ENCODE data around the gene AOC2.

Gene AOC2, protein sequence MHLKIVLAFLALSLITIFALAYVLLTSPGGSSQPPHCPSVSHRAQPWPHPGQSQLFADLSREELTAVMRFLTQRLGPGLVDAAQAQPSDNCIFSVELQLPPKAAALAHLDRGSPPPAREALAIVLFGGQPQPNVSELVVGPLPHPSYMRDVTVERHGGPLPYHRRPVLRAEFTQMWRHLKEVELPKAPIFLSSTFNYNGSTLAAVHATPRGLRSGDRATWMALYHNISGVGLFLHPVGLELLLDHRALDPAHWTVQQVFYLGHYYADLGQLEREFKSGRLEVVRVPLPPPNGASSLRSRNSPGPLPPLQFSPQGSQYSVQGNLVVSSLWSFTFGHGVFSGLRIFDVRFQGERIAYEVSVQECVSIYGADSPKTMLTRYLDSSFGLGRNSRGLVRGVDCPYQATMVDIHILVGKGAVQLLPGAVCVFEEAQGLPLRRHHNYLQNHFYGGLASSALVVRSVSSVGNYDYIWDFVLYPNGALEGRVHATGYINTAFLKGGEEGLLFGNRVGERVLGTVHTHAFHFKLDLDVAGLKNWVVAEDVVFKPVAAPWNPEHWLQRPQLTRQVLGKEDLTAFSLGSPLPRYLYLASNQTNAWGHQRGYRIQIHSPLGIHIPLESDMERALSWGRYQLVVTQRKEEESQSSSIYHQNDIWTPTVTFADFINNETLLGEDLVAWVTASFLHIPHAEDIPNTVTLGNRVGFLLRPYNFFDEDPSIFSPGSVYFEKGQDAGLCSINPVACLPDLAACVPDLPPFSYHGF

DNA sequence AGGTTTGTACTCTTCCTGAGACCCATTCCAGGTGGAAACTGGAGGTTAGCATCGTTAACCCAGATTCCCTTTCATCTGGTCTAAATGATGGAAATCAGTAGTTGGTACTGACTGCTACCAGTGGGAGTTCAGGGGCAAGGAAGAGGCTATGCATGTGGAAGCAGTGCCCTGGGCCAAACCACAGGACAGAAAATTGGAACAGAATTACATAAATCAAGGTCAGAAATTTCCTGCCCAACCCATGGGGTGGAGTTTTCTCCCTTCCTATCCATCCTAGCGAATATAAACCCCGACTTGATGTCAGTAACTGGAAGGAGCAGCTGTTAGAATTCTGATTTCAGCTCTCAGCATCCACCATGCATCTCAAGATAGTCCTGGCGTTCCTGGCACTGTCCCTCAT is at the start of gene AOC2:
AOC2 (plus strand) TSS at position 310 of the 400 bp plus-strand sequence; CDS start at position 357, 47 bp downstream.
- no peak for FAIRE-seq
- no peak for DNase-seq (ENCODE audit: insufficient read length, low spot score)
- TF ChIP-seq, protein P1, sequence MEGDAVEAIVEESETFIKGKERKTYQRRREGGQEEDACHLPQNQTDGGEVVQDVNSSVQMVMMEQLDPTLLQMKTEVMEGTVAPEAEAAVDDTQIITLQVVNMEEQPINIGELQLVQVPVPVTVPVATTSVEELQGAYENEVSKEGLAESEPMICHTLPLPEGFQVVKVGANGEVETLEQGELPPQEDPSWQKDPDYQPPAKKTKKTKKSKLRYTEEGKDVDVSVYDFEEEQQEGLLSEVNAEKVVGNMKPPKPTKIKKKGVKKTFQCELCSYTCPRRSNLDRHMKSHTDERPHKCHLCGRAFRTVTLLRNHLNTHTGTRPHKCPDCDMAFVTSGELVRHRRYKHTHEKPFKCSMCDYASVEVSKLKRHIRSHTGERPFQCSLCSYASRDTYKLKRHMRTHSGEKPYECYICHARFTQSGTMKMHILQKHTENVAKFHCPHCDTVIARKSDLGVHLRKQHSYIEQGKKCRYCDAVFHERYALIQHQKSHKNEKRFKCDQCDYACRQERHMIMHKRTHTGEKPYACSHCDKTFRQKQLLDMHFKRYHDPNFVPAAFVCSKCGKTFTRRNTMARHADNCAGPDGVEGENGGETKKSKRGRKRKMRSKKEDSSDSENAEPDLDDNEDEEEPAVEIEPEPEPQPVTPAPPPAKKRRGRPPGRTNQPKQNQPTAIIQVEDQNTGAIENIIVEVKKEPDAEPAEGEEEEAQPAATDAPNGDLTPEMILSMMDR (IDR thresholded peaks at IDR 0.05; ENCODE audit: insufficient read depth, missing control alignments): no peak

DNA sequence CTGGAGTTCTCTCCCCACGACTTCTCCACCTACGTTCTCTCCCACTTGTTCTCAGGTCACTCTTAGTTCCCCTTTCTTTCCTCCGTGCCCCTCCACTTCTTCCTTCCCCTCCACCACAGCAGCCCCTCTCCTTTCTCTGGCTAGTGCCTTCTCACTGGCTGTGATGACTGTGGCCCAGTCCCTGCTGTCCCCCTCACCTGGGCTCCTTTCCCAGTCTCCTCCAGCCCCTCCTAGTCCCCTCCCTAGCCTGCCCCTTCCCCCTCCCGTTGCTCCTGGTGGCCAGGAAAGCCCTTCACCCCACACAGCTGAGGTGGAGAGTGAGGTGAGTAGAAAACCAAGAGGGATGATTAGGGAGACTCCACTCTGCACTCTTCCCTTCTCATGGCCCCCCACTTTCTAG is 49.3 kb upstream of the AOC2 start:
- TF ChIP-seq, protein P1 (IDR thresholded peaks at IDR 0.05; ENCODE audit: insufficient read depth, missing control alignments): no peak
- no peak for DNase-seq (ENCODE audit: insufficient read length, low spot score)
- no peak for FAIRE-seq

DNA sequence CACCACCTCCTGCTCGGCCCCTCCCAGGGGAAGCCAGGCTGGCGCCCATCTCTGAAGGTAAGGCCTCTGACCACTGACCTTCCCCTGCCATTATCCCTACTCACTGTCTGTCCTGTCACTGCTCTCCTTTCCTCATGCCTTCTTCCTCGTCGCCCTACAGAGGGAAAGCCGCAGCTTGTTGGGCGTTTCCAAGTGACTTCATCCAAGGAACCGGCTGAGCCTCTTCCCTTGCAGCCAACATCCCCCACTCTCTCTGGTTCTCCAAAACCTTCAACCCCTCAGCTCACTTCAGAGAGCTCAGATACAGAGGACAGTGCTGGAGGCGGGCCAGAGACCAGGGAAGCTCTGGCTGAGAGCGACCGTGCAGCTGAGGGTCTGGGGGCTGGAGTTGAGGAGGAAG is 48.9 kb upstream of the AOC2 start:
- TF ChIP-seq, protein P1 (IDR thresholded peaks at IDR 0.05; ENCODE audit: insufficient read depth, missing control alignments): no peak
- DNase-seq (ENCODE audit: insufficient read length, low spot score) (no peak), FAIRE-seq (no peak)

DNA sequence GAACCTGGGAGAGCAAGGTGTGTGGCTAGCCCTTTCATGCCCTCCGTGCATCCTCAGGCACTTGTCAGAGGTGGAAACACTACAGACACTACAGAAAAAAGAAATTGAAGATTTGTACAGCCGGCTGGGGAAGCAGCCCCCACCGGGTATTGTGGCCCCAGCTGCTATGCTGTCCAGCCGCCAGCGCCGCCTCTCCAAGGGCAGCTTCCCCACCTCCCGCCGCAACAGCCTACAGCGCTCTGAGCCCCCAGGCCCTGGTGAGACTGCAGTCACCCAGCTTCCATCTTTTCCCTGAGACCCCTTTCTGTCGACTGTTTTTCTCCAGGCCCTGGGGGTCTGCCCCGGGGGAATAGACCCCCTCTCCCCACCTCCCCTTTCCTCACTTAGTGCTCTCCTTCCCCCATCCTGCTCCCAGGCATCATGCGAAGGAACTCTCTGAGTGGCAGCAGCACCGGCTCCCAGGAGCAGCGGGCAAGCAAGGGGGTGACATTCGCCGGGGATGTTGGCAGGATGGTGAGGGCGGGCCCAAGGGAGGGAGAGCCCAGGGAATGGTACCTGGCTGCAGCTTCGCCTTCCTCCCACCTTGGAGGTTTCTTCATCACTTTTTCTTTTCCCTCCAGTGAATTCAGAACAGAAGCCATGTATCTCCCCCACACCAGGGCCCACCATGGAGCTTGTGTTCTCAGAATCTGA is 48.2 kb upstream of the AOC2 start:
- FAIRE-seq (no peak), DNase-seq (ENCODE audit: insufficient read length, low spot score) (no peak)
- TF ChIP-seq, protein P1 (IDR thresholded peaks at IDR 0.05; ENCODE audit: insufficient read depth, missing control alignments): no peak

- TF ChIP-seq, protein P1 (IDR thresholded peaks at IDR 0.05; ENCODE audit: insufficient read depth, missing control alignments): no peak
- no peak for FAIRE-seq
- DNase-seq (ENCODE audit: insufficient read length, low spot score): no peak
These were observed 47.0 kb upstream of the AOC2 start for GRCh38 chr17:42797067-42798007.

DNA sequence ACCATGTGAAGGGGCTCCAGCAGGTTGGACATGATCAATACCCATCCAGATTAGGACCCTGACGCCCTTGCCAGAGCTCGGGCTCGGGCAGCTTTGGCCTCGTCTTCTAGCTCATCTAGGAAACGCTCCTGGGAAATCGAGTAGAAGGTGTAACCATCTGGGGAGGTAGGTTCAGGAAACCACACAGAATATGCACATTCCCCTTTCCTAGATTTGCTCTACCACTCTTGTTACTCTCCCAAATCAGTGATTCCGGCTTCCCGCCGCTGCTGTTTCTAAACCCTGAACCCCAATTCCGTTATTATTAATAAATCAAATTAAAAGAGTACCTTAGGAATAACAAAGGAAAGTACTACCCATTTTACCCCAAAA is 46.4 kb upstream of the AOC2 start:
- TF ChIP-seq, protein P1 (IDR thresholded peaks at IDR 0.05; ENCODE audit: insufficient read depth, missing control alignments): no peak
- DNase-seq (ENCODE audit: insufficient read length, low spot score): no peak
- FAIRE-seq: no peak
